SK-N-SH treated with all-trans-retinoic acid at 6 μM for 48 hours (cell line): ENCODE results near the gene PUSL1.

ENCODE experiments used
- CREB5 ChIP-seq: fragments of 250-450 bp; sonication (Bioruptor Pico); IDR thresholded peaks from 2 replicates; pipeline ENCODE4 v1.5.1; 2020; ENCODE audit warnings: low read depth, mild to moderate bottlenecking, moderate library complexity
- CSDC2 ChIP-seq: fragments of 250-450 bp; sonication (Bioruptor Pico); IDR thresholded peaks from 2 replicates; pipeline ENCODE4 v1.5.0; 2020; ENCODE audit warnings: mild to moderate bottlenecking, moderate library complexity
- ESRRG ChIP-seq: fragments of 250-450 bp; sonication (Bioruptor Pico); IDR thresholded peaks from 2 replicates; pipeline ENCODE4 v1.6.1; 2021; ENCODE audit warnings: mild to moderate bottlenecking
- OSR1 ChIP-seq: fragments of 250-450 bp; sonication (Bioruptor Pico); IDR thresholded peaks from 2 replicates; pipeline ENCODE4 v1.8.0; 2022; ENCODE audit warnings: moderate library complexity, mild to moderate bottlenecking, inconsistent platforms
- PATZ1 ChIP-seq: fragments of 250-450 bp; sonication (Bioruptor Pico); IDR thresholded peaks from 2 replicates; pipeline ENCODE4 v1.8.0; 2020; ENCODE audit warnings: mild to moderate bottlenecking, moderate library complexity, borderline replicate concordance
- PPARA ChIP-seq: fragments of 250-450 bp; sonication (Bioruptor Pico); IDR thresholded peaks from 2 replicates; pipeline ENCODE4 v1.5.0; 2020; ENCODE audit warnings: mild to moderate bottlenecking, borderline replicate concordance
- RARB ChIP-seq: fragments of 250-450 bp; sonication (Bioruptor Pico); IDR thresholded peaks from 2 replicates; pipeline ENCODE4 v1.8.0; 2021; ENCODE audit warnings: mild to moderate bottlenecking, moderate library complexity
- ZFP30 ChIP-seq: fragments of 450-650 bp; formaldehyde crosslinking; IDR thresholded peaks from 2 replicates; pipeline ENCODE4 v1.5.0; 2022; ENCODE audit warnings: mild to moderate bottlenecking, moderate library complexity
- ZNF8 ChIP-seq: fragments of 450-650 bp; formaldehyde crosslinking; IDR thresholded peaks from 2 replicates; pipeline ENCODE4 v1.5.0; 2020; ENCODE audit warnings: mild to moderate bottlenecking, moderate library complexity

GRCh38 chr1:1287288-1288110, 20.9 kb upstream of the PUSL1 start:
- TF ChIP-seq CSDC2 (CRISPR knock-in tag) (no peak), ZFP30 (no peak), CREB5 (CRISPR knock-in tag) (no peak), RARB (CRISPR knock-in tag) (no peak), PPARA (CRISPR knock-in tag) (no peak), ZNF8 (CRISPR knock-in tag) (no peak), ESRRG (CRISPR knock-in tag) (no peak), OSR1 (CRISPR knock-in tag) (no peak), PATZ1 (CRISPR knock-in tag) (no peak)
